Stimulated activated CD4-positive, alpha-beta T cell treated with anti-CD3 and anti-CD28 coated beads, Interleukin-1b, Interleukin-23, amount 100 ng/mL, for 24 hours (primary cell): ENCODE results near the gene GUK1.

Source experiments
- DNase-seq, 4 experiments: peaks; one replicate each; pipeline ENCODE4 v3.0.0-alpha.2; 2020; ENCODE audit warnings: low read depth in 4 of 4, low spot score in 1 of 4

The GUK1 gene

DNA sequence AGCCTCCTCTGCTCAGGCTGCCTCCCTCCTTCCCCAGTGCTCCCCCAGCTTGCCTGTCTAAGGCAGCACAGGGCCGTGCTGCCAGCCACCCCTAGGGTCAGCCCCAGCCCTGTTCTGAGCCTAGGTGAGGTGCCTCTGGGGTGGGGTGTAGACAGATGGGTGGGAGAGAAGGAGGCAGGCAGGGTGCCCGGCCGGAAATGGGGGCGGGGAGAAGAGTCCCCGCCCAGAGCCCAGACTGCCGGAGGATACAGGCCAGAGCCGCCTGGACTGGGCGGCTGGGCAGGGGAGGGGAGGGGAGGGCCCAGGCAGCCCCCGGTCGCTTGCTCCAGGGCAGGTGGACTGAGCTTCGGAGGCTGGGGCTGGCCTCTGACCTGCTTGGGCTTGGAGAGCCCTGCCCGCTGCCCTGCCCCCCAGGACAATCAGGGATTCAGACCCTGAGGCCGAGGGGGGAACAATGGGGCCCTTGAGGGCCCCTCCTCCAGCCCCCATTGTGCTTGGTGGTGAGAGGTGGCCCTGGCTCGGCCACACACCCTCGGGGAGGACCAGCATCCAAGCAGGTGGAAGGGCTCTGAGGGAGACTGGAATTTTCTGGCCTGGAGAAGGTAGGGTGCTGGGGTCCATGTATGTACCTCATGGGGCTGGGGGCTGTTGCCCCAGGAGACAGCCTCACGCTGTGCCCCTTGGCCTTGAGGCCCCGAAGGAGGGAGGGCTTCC is 9.5 kb downstream of the GUK1 start, which contains the start of gene GJC2:
TSS of gene GJC2 (plus strand) at position 525 of the 714 bp plus-strand sequence. CDS start 7,829 bp downstream, outside the sequence.
- no peak for DNase-seq

DNA sequence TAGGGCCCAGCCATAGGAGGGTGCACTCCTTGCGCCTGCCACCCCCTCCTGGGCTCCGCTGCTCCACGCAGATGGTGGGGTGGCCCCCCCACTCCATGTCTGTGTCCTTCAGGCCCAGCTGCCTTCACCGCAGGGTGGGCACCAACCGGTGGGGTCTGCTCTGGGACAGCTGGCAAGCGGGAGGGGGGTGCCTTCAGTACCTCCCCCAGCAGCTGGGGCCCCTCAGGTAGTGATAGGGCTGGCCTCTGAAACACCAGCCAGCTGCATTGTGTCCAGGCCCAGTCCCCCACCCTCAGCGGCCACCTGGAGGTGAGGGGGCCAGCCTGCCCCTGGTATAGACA is 10.0 kb downstream of the GUK1 start:
- no peak for DNase-seq

DNA sequence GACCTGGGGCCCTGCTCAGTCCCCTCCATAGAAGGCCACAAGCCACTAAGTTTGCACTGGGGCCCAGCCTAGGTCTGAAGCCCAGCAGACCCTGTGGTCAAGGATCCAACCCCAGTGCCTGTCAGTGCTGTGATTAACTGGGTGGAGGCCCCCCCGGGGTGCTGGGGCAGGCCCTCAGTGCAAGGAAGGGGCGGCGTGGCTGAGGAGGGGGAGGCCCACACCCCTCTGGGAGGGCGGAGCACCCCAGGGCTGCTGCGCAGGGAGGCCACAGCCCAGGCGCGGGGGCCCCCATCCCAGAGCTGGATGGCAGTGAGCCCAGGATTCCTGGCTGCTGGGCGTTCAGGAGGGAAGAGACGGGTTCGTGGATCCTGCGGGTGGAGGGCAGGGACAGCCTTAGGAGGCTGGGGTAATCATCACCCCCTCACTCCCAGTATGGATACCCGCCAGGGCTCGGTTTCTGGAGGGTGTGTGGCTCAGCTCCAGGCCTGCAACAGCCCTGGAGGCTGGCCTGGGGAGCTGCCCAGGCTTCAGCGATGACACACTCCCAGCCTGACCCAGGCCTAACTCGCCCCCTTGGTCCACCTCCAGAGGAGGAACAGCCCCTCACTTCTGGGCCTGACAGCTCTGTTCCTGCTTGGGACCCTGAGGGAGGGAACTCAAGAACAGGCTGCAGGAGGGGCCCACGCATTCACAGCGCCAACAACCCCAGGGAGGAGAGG is 10.5 kb downstream of the GUK1 start:
- no peak for DNase-seq

- no peak for DNase-seq
Measured at GRCh38 chr1:228151180-228151925, 11.3 kb downstream of the GUK1 start.

- DNase-seq: no peak
Measured at GRCh38 chr1:228152097-228152917, 12.2 kb downstream of the GUK1 start.

- no peak for DNase-seq
Measured at GRCh38 chr1:228152918-228153258, 12.8 kb downstream of the GUK1 start.

- no peak for DNase-seq
Measured at GRCh38 chr1:228154021-228154669, 14.1 kb downstream of the GUK1 start.

- DNase-seq: no peak
Measured at GRCh38 chr1:228154670-228155571, 14.8 kb downstream of the GUK1 start.

- no peak for DNase-seq
Measured at GRCh38 chr1:228155596-228156514, 15.8 kb downstream of the GUK1 start.

GRCh38 chr1:228156515-228156881 is 16.4 kb downstream of the GUK1 start:
- DNase-seq: no peak

DNA sequence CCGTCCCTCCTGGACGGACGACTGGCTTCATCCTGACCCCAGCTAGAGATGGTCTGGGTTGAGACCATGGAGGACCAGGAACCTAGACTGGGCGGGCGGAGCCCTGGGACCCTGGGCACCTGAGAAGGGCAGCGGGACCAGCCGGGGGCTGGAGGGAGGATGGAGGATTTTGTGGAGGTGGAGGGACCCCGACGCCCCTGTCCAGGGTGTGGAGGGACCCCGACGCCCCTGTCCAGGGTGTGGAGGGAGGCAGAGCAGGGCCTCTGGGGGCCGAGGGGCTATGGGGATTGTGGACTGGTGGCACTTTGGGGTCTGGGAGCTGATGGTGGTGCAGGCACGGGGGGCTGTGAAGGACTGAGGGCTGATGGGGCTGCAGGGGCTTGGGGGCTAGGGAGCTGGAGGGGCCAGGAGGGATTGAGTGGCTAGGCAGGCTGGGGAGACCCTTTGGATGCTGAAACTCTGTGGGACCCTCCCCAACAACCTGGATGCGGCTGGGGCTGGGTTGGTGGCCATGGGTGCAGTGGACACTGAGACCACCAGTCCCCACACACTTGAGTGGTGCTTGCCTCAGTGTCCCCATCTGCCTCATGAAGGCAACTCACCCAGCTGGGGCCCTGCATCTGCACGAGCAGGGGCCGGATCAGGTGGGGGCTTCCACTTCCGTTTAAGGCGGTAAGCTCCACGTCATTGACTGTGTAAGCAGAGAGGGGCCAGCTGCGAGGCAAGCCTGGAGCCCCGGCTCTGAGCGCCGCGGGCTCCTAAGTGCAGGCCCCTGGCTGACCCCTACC is 17.1 kb downstream of the GUK1 start:
- DNase-seq: no peak

GRCh38 chr1:228157729-228158126 is 17.6 kb downstream of the GUK1 start:
- DNase-seq: no peak

DNA sequence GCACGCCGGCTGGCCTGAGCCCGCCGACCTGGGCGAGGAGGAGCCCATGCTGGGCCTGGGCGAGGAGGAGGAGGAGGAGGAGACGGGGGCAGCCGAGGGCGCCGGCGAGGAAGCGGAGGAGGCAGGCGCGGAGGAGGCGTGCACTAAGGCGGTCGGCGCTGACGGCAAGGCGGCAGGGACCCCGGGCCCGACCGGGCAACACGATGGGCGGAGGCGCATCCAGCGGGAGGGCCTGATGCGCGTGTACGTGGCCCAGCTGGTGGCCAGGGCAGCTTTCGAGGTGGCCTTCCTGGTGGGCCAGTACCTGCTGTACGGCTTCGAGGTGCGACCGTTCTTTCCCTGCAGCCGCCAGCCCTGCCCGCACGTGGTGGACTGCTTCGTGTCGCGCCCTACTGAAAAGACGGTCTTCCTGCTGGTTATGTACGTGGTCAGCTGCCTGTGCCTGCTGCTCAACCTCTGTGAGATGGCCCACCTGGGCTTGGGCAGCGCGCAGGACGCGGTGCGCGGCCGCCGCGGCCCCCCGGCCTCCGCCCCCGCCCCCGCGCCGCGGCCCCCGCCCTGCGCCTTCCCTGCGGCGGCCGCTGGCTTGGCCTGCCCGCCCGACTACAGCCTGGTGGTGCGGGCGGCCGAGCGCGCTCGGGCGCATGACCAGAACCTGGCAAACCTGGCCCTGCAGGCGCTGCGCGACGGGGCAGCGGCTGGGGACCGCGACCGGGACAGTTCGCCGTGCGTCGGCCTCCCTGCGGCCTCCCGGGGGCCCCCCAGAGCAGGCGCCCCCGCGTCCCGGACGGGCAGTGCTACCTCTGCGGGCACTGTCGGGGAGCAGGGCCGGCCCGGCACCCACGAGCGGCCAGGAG is 18.3 kb downstream of the GUK1 start:
- DNase-seq: no peak

DNA sequence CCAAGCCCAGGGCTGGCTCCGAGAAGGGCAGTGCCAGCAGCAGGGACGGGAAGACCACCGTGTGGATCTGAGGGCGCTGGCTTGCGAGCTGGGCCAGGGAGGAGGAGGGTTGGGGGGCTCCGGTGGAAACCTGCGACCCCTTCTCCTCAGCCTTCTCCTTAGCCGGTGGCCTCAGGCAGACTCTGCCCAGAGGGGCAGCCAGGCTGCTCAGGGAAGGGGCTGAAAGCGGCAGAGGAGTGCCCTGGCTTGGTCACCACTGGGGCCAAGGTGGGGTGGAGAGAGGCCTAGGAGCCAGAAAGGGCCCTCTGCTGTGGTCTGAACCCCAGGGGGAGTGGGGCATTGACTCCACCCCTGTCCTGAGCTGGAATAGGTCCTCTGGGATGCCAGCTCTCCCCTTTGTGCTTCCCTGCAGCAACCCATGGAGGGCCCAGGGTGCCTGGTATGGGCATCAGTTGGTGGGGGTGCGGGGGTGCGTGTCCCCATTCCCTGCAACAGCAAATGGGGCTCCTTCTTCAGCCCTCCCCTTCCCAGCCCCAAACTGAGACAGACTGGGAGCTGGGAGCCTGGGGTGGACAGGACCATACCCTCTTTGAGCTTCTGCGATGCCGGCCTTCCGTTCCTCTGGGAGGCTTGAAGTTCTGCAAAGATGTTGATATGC is 19.1 kb downstream of the GUK1 start:
- DNase-seq: no peak

DNA sequence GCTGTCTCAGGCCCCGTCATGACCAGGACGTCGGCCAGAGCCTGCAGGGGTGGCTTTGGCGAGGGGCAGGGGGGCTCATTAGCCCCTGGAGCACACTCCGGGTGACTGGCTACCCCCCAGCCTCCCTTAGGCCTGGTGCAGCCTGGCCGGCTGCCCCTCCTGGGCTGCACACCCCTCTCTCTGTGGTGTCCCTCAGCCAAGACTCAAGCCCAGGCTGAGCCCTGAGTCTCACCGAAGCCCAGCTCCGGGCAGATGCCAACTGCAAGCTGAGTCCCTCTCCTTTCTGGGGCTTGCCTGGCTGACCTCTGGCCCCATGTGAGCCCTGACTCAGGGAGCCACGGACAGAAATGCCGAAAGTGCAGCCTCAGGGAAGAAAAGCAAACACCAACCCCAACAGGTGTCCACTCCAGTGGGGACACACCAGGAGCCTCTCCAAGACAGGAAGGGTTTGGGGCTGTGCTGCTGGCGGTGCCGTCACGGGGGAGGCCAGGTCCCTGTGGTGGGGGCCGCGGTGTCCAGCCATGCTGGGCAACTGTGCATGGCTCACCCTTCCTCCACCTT is 20.2 kb downstream of the GUK1 start:
- DNase-seq: no peak

- no peak for DNase-seq
Measured at GRCh38 chr1:228161362-228161761, 21.3 kb downstream of the GUK1 start.
